GM21515 (cell line): ENCODE results near the gene MAP2K7.
"Not testable (repeated sequence)": the region's sequence is repeated elsewhere in the genome, so short reads cannot be mapped to it uniquely, and the experiment has no call there.

ENCODE experiments used
- ATAC-seq: cut with Tn5 transposase; IDR thresholded peaks from one replicate; pipeline ENCODE4 v1.9.1; 2021; ENCODE audit not compliant: unreplicated experiment

The MAP2K7 gene

GRCh38 chr19:7907122-7907521 lies 3.4 kb downstream of the MAP2K7 start:
- no peak for ATAC-seq

- no peak for ATAC-seq
These were observed 3.9 kb downstream of the MAP2K7 start for GRCh38 chr19:7907544-7907943.

GRCh38 chr19:7908078-7908699 lies 4.5 kb downstream of the MAP2K7 start:
- no peak for ATAC-seq

GRCh38 chr19:7908742-7909461 lies 5.2 kb downstream of the MAP2K7 start:
- no peak for ATAC-seq

- no peak for ATAC-seq
These were observed 5.9 kb downstream of the MAP2K7 start for GRCh38 chr19:7909471-7910067.

GRCh38 chr19:7910321-7911161 lies 6.9 kb downstream of the MAP2K7 start:
- no peak for ATAC-seq

GRCh38 chr19:7911508-7912143 lies 7.9 kb downstream of the MAP2K7 start:
- ATAC-seq = no peak

- ATAC-seq = no peak
These were observed 8.5 kb downstream of the MAP2K7 start for GRCh38 chr19:7912144-7912696.

GRCh38 chr19:7912697-7913564 lies 9.3 kb downstream of the MAP2K7 start:
- ATAC-seq = no peak

GRCh38 chr19:7913652-7914051 lies 10.0 kb downstream of the MAP2K7 start:
- ATAC-seq = no peak

- ATAC-seq = no peak
These were observed 10.4 kb downstream of the MAP2K7 start for GRCh38 chr19:7914099-7914498.

- no peak for ATAC-seq
These were observed 10.9 kb downstream of the MAP2K7 start, which contains the start of gene TGFBR3L for GRCh38 chr19:7914598-7915045. Gene TGFBR3L (plus strand): TSS chr19:7914830.

- no peak for ATAC-seq
These were observed 11.8 kb downstream of the MAP2K7 start for GRCh38 chr19:7915250-7916102.

- no peak for ATAC-seq
These were observed 12.7 kb downstream of the MAP2K7 start for GRCh38 chr19:7916103-7916954.

- no peak for ATAC-seq
These were observed 13.2 kb downstream of the MAP2K7 start for GRCh38 chr19:7916955-7917266.

- no peak for ATAC-seq
These were observed 13.8 kb downstream of the MAP2K7 start for GRCh38 chr19:7917267-7918061.

- ATAC-seq = not testable (repeated sequence)
These were observed 14.5 kb downstream of the MAP2K7 start for GRCh38 chr19:7918062-7918614.
